ENCODE measurements around the gene OCIAD2.
"Not testable (repeated sequence)": the region's sequence is repeated elsewhere in the genome, so short reads cannot be mapped to it uniquely, and the experiment has no call there.

- TF ChIP-seq CTCF, POLR2A (IDR thresholded peaks at IDR 0.05): not testable (repeated sequence)
Observed at GRCh38 chr4:48864696-48865095, 41.9 kb downstream of the OCIAD2 start.

All from adrenal gland (tissue), 5 donors.